GM12865 (cell line): ENCODE results near the gene SCN7A.
"Not testable (repeated sequence)": the region's sequence is repeated elsewhere in the genome, so short reads cannot be mapped to it uniquely, and the experiment has no call there.

Source experiments
- DNase-seq: peaks from one replicate; pipeline ENCODE4 v3.0.0; 2010; ENCODE audit warnings: low read depth
- H3K4me3 ChIP-seq: 2 replicates; pipeline ENCODE4 v1.5.1; 2011; ENCODE audit warnings: mild to moderate bottlenecking, low read depth, low read length, control low read depth
- CTCF ChIP-seq: IDR thresholded peaks from 2 replicates; pipeline ENCODE4 v1.5.1; 2011; ENCODE audit warnings: low read length, control low read depth, low read depth, inconsistent platforms; ENCODE audit not compliant: insufficient read depth; ENCODE audit errors: missing control alignments

SCN7A gene

DNA sequence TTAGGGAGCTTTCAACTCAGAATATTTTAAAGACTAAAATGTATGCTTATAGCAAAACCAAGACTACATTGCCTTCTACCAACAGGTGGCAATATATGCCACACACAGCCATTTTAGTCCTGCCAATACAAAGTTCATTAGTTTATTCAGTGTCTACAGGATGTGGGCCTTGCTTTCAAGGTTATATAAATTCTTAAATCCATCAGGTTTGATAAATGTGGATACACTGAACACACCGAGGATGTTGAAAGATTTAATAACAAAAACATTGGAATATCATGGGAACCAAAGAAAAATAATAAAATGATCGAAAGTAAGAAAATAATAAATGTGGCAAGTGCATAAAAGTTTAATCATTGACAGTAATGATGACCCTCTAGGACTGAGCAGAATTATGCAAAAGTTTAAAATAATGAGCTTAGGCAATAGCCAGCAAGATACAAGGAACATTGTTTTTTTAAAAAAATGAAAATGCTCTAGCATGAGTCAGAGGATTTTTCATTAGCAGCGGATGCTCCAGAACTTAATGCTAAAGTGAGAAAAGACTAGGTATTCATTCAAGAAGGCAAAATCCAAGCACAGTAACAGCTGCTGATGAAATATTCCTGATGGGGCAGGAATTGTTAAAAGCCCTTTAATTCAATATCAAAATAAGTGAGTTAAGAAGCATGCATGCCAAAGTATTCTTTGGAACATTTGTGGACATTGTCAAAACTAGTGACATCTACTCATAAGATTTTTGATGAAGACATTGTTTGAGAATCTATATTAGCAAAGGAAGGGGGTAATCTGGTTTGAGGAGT, 132.5 kb downstream of the SCN7A start:
- no peak overlapping the region for H3K4me3 ChIP-seq
- DNase-seq = peak; percentile 26
- TF ChIP-seq CTCF = peak; percentile 33

DNA sequence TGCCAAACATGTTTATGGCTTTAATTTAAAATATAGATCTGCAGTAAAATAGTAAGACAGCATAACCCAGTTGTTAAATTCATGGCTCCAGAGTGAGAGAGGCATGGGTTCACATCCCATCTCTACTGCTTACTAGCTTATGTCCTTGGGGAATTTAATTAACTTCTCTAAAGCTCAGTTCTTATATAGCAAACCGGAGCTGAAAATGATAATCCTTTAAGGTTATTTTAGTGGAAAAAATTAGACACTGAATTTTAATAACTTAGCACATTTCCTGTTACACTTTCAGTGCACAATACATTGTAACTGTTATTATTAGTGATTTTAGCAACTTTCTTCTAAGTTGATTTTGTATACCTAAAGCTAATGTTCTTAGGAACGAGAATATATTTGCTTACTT, 133.1 kb downstream of the SCN7A start:
- TF ChIP-seq CTCF = no peak
- DNase-seq = no peak

GRCh38 chr2:166360426-166360825, 133.6 kb downstream of the SCN7A start:
- TF ChIP-seq CTCF = no peak
- no peak overlapping the region for H3K4me3 ChIP-seq
- DNase-seq = no peak

More for the DNA sequence above, 133.1 kb downstream of the SCN7A start:
- no peak overlapping the region for H3K4me3 ChIP-seq

- not testable (repeated sequence) for H3K4me3 ChIP-seq, DNase-seq
Observed at GRCh38 chr2:166357950-166358321, 136.1 kb downstream of the SCN7A start.

DNA sequence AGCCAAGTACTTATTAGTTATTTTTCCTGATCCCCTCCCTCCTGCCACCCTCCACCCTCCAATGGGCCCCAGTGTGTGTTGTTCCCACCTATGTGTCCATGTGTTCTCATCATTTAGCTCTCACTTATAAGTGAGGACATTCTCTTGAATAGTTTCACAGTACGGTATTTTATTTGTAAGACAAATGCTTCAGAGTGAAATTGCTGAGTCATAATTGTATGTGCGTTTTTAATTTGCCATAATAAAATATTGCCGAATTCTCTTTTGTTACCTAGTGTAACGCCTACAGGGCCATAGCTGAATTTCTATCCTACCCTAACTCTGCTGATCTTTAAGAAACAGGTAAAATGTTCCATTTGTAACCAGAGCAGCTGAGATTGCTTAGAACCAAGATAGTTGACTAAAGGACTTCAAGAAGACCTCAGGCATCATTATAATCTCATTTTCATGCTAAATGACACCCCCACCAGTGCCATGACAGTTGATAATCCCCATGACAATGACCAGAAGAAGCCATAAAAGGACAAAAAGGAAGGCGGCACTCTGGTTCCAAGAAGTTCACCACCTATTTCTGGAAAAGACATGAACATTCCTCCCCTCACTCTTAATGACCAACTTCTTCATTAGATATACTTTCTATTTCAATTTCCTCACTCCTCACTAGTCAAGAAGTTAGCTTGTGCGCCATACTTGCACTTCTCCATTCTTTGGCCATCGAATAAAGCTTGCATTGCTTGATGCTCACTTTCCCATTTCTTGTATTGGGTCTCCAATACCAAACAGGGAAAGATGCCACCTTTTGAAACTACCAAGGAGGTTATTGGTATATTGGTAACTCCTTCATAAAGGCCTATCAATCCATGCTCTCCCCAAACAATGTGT, 136.7 kb downstream of the SCN7A start:
- no peak overlapping the region for H3K4me3 ChIP-seq
- TF ChIP-seq CTCF = no peak
- DNase-seq = no peak
